H1 (cell line): ENCODE results near the gene OR2F1. TPM values are rescaled to one million over a fixed set of nuclear protein-coding genes. Genes with fewer than 3 reads are reported as not detected.

Source experiments
- CTCF ChIA-PET: fragments of 300-600 bp; sonication (Branson Sonifier 250); formaldehyde crosslinking; loops from one replicate; lab custom pipeline; 2021; ENCODE audit not compliant: partially characterized antibody; lab: Charles Lee
- POLR2A ChIA-PET: fragments of 300-600 bp; sonication (Branson Sonifier 250); formaldehyde crosslinking; loops from one replicate; lab custom pipeline; 2021; ENCODE audit warnings: inconsistent platforms; ENCODE audit not compliant: partially characterized antibody; lab: Charles Lee
- DNase-seq, 2 experiments: peaks; one replicate each; pipeline versions ENCODE4 v3.0.0 to v3.0.0-alpha.2; 2010 to 2022; ENCODE audit warnings: low spot score in 2 of 2, low read depth in 1 of 2, mixed read lengths in 1 of 2
- FAIRE-seq: peaks from 2 replicates; lab custom pipeline; 2011; peaks lifted over from hg19 to GRCh38; lab: Jason Lieb, UNC
- H2AFZ ChIP-seq: 2 replicates; pipeline ENCODE4 v1.8.1; 2012; ENCODE audit warnings: low read length, inconsistent platforms
- H2AK5ac ChIP-seq: 2 replicates; pipeline ENCODE4 v1.6.1; 2013; ENCODE audit warnings: low read depth, low read length
- H2BK120ac ChIP-seq: replicated peaks from 2 replicates; pipeline ENCODE3; 2013; ENCODE audit warnings: low read depth, low read length, inconsistent platforms
- H2BK12ac ChIP-seq: 2 replicates; pipeline ENCODE4 v1.6.1; 2013; ENCODE audit warnings: low read depth, low read length
- H2BK15ac ChIP-seq: 2 replicates; pipeline ENCODE4 v1.6.1; 2013; ENCODE audit warnings: low read length
- H2BK20ac ChIP-seq: 2 replicates; pipeline ENCODE4 v1.6.1; 2013; ENCODE audit warnings: low read length
- H2BK5ac ChIP-seq: 2 replicates; pipeline ENCODE4 v1.6.1; 2013; ENCODE audit warnings: low read depth, low read length
- H3K14ac ChIP-seq: 2 replicates; pipeline ENCODE4 v1.6.1; 2013; ENCODE audit warnings: inconsistent platforms; ENCODE audit not compliant: insufficient read length
- H3K18ac ChIP-seq: 2 replicates; pipeline ENCODE4 v1.6.1; 2013; ENCODE audit warnings: low read length; ENCODE audit errors: extremely low read depth
- H3K23ac ChIP-seq: 2 replicates; pipeline ENCODE4 v1.6.1; 2013; ENCODE audit warnings: inconsistent platforms; ENCODE audit not compliant: insufficient read length
- H3K23me2 ChIP-seq: 2 replicates; pipeline ENCODE4 v1.6.1; 2013; ENCODE audit warnings: low read depth, low read length
- H3K27ac ChIP-seq: 2 replicates; pipeline ENCODE4 v1.6.1; 2011; ENCODE audit warnings: low read depth, low read length, inconsistent platforms
- H3K27me3 ChIP-seq, 4 experiments: replicated peaks in 1 of 4; 1 replicate in 1 of 4; 2 replicates in 3 of 4; pipeline versions ENCODE4 v1.6.1 to v1.8.1; 2011 to 2013; ENCODE audit warnings: low read length in 3 of 4, mild to moderate bottlenecking in 3 of 4, inconsistent platforms in 2 of 4, mixed read lengths in 2 of 4, moderate library complexity in 1 of 4; ENCODE audit not compliant: control insufficient read depth in 3 of 4, insufficient read depth in 3 of 4; ENCODE audit errors: extremely low read depth in 1 of 4
- H3K36me3 ChIP-seq, 4 experiments: 2 replicates each; pipeline versions ENCODE4 v1.6.1 to v1.8.1; 2011 to 2013; ENCODE audit warnings: mild to moderate bottlenecking in 4 of 4, low read length in 3 of 4, moderate library complexity in 2 of 4, control low read depth in 1 of 4, inconsistent platforms in 1 of 4; ENCODE audit not compliant: insufficient read depth in 4 of 4, control insufficient read depth in 2 of 4
- H3K4ac ChIP-seq: replicated peaks from 2 replicates; pipeline ENCODE3; 2013; ENCODE audit warnings: low read length, low read depth, mixed read lengths, inconsistent platforms; ENCODE audit not compliant: insufficient read length
- H3K4me1 ChIP-seq, 4 experiments: replicated peaks in 1 of 4; 1 replicate in 1 of 4; 2 replicates in 3 of 4; pipeline versions ENCODE4 v1.6.1 to v1.8.1; 2011 to 2013; ENCODE audit warnings: low read length in 3 of 4, inconsistent platforms in 2 of 4, mixed read lengths in 1 of 4; ENCODE audit not compliant: insufficient read depth in 4 of 4, control insufficient read depth in 3 of 4
- H3K4me2 ChIP-seq, 2 experiments: 2 replicates each; pipeline versions ENCODE4 v1.6.1 to v1.8.1; 2011 to 2013; ENCODE audit warnings: low read depth in 2 of 2, low read length in 2 of 2, control low read depth in 1 of 2, inconsistent platforms in 1 of 2, mild to moderate bottlenecking in 1 of 2; ENCODE audit not compliant: insufficient read depth in 1 of 2
- H3K4me3 ChIP-seq, 4 experiments: fragments of 200-600, 300-600 bp in 1 of 4; sonication (generic), shearing (Covaris generic), sonication (Bioruptor Twin) in 1 of 4; 2 replicates each; pipeline versions ENCODE4 v1.5.1 to v1.8.1; 2011 to 2016; ENCODE audit warnings: low read length in 4 of 4, low read depth in 3 of 4, control low read depth in 2 of 4, inconsistent platforms in 2 of 4, mild to moderate bottlenecking in 2 of 4, mixed read lengths in 1 of 4, moderate library complexity in 1 of 4; ENCODE audit not compliant: insufficient read depth in 2 of 4; ENCODE audit errors: extremely low read depth in 1 of 4
- H3K56ac ChIP-seq: replicated peaks from 2 replicates; pipeline ENCODE3; 2013; ENCODE audit warnings: low read depth, mild to moderate bottlenecking, mixed read lengths, low read length, inconsistent platforms; ENCODE audit not compliant: insufficient read length
- H3K79me1 ChIP-seq: 2 replicates; pipeline ENCODE4 v1.6.1; 2013; ENCODE audit warnings: low read depth, low read length, control low read depth
- H3K79me2 ChIP-seq, 2 experiments: 2 replicates each; pipeline versions ENCODE4 v1.6.1 to v1.8.1; 2012 to 2013; ENCODE audit warnings: low read length in 2 of 2, mild to moderate bottlenecking in 2 of 2, inconsistent platforms in 1 of 2; ENCODE audit not compliant: insufficient read depth in 2 of 2, control insufficient read depth in 1 of 2
- H3K9ac ChIP-seq, 4 experiments: replicated peaks in 1 of 4; 1 replicate in 1 of 4; 2 replicates in 3 of 4; pipeline versions ENCODE4 v1.6.1 to v1.8.1; 2011 to 2013; ENCODE audit warnings: low read depth in 3 of 4, low read length in 3 of 4, control low read depth in 2 of 4, mild to moderate bottlenecking in 2 of 4, moderate library complexity in 2 of 4, inconsistent platforms in 1 of 4; ENCODE audit errors: extremely low read depth in 1 of 4
- H3K9me3 ChIP-seq, 2 experiments: 2 replicates each; pipeline versions ENCODE4 v1.6.1 to v1.8.1; 2012 to 2013; ENCODE audit warnings: mild to moderate bottlenecking in 2 of 2, moderate library complexity in 2 of 2, control low read depth in 1 of 2, inconsistent platforms in 1 of 2, low read depth in 1 of 2, low read length in 1 of 2, mixed read lengths in 1 of 2; ENCODE audit not compliant: insufficient read depth in 2 of 2
- H4K20me1 ChIP-seq, 2 experiments: replicated peaks in 1 of 2; 2 replicates each; pipeline versions ENCODE3 to v1.8.1; 2011 to 2013; ENCODE audit warnings: inconsistent platforms in 2 of 2, low read length in 2 of 2, mild to moderate bottlenecking in 1 of 2; ENCODE audit not compliant: insufficient read depth in 2 of 2, control insufficient read depth in 1 of 2
- H4K5ac ChIP-seq: 2 replicates; pipeline ENCODE4 v1.6.1; 2013; ENCODE audit warnings: low read length, low read depth, mixed read lengths, inconsistent platforms; ENCODE audit not compliant: insufficient read length
- H4K8ac ChIP-seq: 2 replicates; pipeline ENCODE4 v1.8.0; 2013; ENCODE audit warnings: mild to moderate bottlenecking, moderate library complexity, low read length, inconsistent platforms; ENCODE audit not compliant: insufficient read depth; ENCODE audit errors: extremely low read depth
- H4K91ac ChIP-seq: replicated peaks from 2 replicates; pipeline ENCODE3; 2013; ENCODE audit warnings: low read length, mixed read lengths, inconsistent platforms; ENCODE audit not compliant: insufficient read length
- BCL11A ChIP-seq, 2 experiments: IDR thresholded peaks; one replicate each; pipeline ENCODE4 v1.6.1; 2011; ENCODE audit warnings: low read depth in 2 of 2, low read length in 2 of 2, mild to moderate bottlenecking in 2 of 2
- CBX8 ChIP-seq: fragments of 300-800, 300-1000 bp; sonication (generic); IDR thresholded peaks from 2 replicates; pipeline ENCODE4 v1.7.1; 2016; ENCODE audit warnings: low read depth, low read length, borderline replicate concordance
- CTBP2 ChIP-seq: IDR thresholded peaks from 2 replicates; pipeline ENCODE4 v1.7.0; 2011; ENCODE audit warnings: borderline replicate concordance, mild to moderate bottlenecking, moderate library complexity, mixed read lengths, low read length; ENCODE audit not compliant: insufficient read depth, insufficient read length
- GABPA ChIP-seq: IDR thresholded peaks from 2 replicates; pipeline ENCODE4 v1.6.1; 2011; ENCODE audit warnings: mild to moderate bottlenecking, low read length, moderate library complexity, borderline replicate concordance; ENCODE audit not compliant: insufficient read depth
- KDM4A ChIP-seq: IDR thresholded peaks from one replicate; pipeline ENCODE4 v1.7.1; 2012; ENCODE audit warnings: low read depth, mild to moderate bottlenecking, moderate library complexity, low read length, inconsistent platforms; ENCODE audit not compliant: severe bottlenecking
- NRF1 ChIP-seq: IDR thresholded peaks from 2 replicates; pipeline ENCODE4 v1.6.1; 2011; ENCODE audit warnings: mild to moderate bottlenecking, low read depth, low read length, improper control_type of control experiment
- RBBP5 ChIP-seq: IDR thresholded peaks from 2 replicates; pipeline ENCODE4 v1.7.1; 2012; ENCODE audit warnings: low read depth, mild to moderate bottlenecking, inconsistent platforms, low read length, moderate library complexity, borderline replicate concordance
- RFX5 ChIP-seq: IDR thresholded peaks from 2 replicates; pipeline ENCODE4 v1.6.1; 2011; ENCODE audit warnings: low read depth, low read length, improper control_type of control experiment, borderline replicate concordance
- SAP30 ChIP-seq: fragments of 300-600 bp; sonication (generic); IDR thresholded peaks from 2 replicates; pipeline ENCODE4 v1.7.1; 2012; ENCODE audit warnings: low read length, moderate library complexity, mild to moderate bottlenecking, inconsistent platforms; ENCODE audit not compliant: insufficient read depth, insufficient replicate concordance
- SIRT6 ChIP-seq: IDR thresholded peaks from one replicate; pipeline ENCODE4 v1.7.1; 2012; ENCODE audit warnings: low read length, inconsistent platforms
- SP1 ChIP-seq: IDR thresholded peaks from 2 replicates; pipeline ENCODE4 v1.6.1; 2011; ENCODE audit warnings: low read depth, low read length
- TCF12 ChIP-seq: IDR thresholded peaks from 2 replicates; pipeline ENCODE4 v1.6.1; 2011; ENCODE audit warnings: low read depth, mild to moderate bottlenecking, low read length
- ZNF274 ChIP-seq: IDR thresholded peaks from 2 replicates; pipeline ENCODE4 v1.7.0; 2012; ENCODE audit warnings: low read length, borderline replicate concordance; ENCODE audit errors: extremely low read depth
- WGBS, 2 experiments: shearing (Covaris generic) in 1 of 2; methylation state at CpG; one replicate each; pipeline versions ENCODE4 v1.1.6 to v1.1.7; 2013 to 2015; ENCODE audit warnings: low lambda C conversion rate in 2 of 2, mixed read lengths in 2 of 2, inconsistent platforms in 1 of 2, low coverage in 1 of 2, missing lambda C conversion rate in 1 of 2; ENCODE audit not compliant: insufficient replicate concordance in 2 of 2, insufficient coverage in 1 of 2, insufficient read length in 1 of 2; ENCODE audit errors: extremely low coverage in 1 of 2, missing lambda C conversion rate in 1 of 2; 5-methylcytosine and 5-hydroxymethylcytosine counted together
- polyA plus RNA-seq, 7 experiments: library from polyadenylated mRNA; depleted of rRNA in 3 of 7; stranded (reverse) in 5 of 7; unstranded in 2 of 7; fragments of >200 nt in 5 of 7; fragments of 200-250 nt in 2 of 7; gene quantifications; 1 replicate in 5 of 7; 2 replicates in 1 of 7; 4 replicates in 1 of 7; pipeline versions ENCODE4 v1.2.1 to v1.2.3, GENCODE V29; 2011 to 2013; ENCODE audit warnings: missing spikeins in 2 of 7, mixed read lengths in 2 of 7
- total RNA-seq: library from RNA; stranded (reverse); fragmentation: NEBNext Ultra II Directional; extraction: Animal tissue kit (Norgen Biotek cat#: 25700); gene quantifications from 2 replicates; pipeline ENCODE4 v1.2.1, GENCODE V29; 2021
- TF ChIP-seq, protein P1 (sequence below): IDR thresholded peaks from 2 replicates; pipeline ENCODE4 v1.6.1; 2012; ENCODE audit warnings: inconsistent platforms

OR2F1 gene
- total and polyA plus RNA-seq, 2 of the 8 experiments (the other 6 are each of a cell fraction or from before 2014, with no cell fraction given), result 0.19 TPM; not detected in 1

GRCh38 chr7:144006692-144007042 lies 52.0 kb downstream of the OR2F1 start:
- WGBS, 2 experiments, result 90% methylated on average over 1 of the region's 1 CpG; no CpG with 5 or more reads in 1 of the 2 experiments
- H3K18ac ChIP-seq, result no peak overlapping the region
- no peak overlapping the region for H2BK120ac ChIP-seq
- H3K14ac ChIP-seq, result no peak overlapping the region
- H2BK15ac ChIP-seq, result no peak overlapping the region
- no peak for DNase-seq
- H3K4me3 ChIP-seq, result no peak overlapping the region
- H3K27me3 ChIP-seq, result no peaks in the 10 kb centered on the region
- POLR2A ChIA-PET, result no interaction called here
- H2AK5ac ChIP-seq, result no peak overlapping the region
- H2BK5ac ChIP-seq, result no peak overlapping the region
- H3K4ac ChIP-seq, result no peak overlapping the region
- H3K79me1 ChIP-seq, result no peaks in the 10 kb centered on the region
- no peak for FAIRE-seq
- no peaks in the 10 kb centered on the region for H3K23me2 ChIP-seq
- H3K4me2 ChIP-seq, result no peak overlapping the region
- H3K56ac ChIP-seq, result no peak overlapping the region
- no peak overlapping the region for H3K9ac ChIP-seq
- no peak overlapping the region for H2BK20ac ChIP-seq
- H3K4me1 ChIP-seq, result no peaks in the 10 kb centered on the region
- H4K8ac ChIP-seq, result no peak overlapping the region
- H3K36me3 ChIP-seq, result no peaks in the 10 kb centered on the region
- no peaks in the 10 kb centered on the region for H3K79me2 ChIP-seq
- H3K23ac ChIP-seq, result no peak overlapping the region
- no peaks in the 10 kb centered on the region for H4K20me1 ChIP-seq
- no peak overlapping the region for H4K91ac ChIP-seq
- no peak overlapping the region for H3K27ac ChIP-seq
- H2BK12ac ChIP-seq, result no peak overlapping the region
- CTCF ChIA-PET, result no interaction called here
- H2AFZ ChIP-seq, result no peak overlapping the region
- H4K5ac ChIP-seq, result no peak overlapping the region
- H3K9me3 ChIP-seq, result peaks cover 14 to 17% of the 10 kb centered on the region in 2 experiments; a peak in 3 of 4 replicates
- TF ChIP-seq RBBP5 (no peak), NRF1 (no peak), TCF12 (no peak), GABPA (no peak), SAP30 (no peak), RFX5 (no peak), BCL11A (IDR thresholded peaks at IDR 0.05; ENCODE audit: low read depth in 2 of 2, low read length in 2 of 2) (no peak), SIRT6 (no peak), ZNF274 (no peak), SP1 (no peak), KDM4A (no peak), CBX8 (no peak), CTBP2 (no peak)
- TF ChIP-seq, protein P1, sequence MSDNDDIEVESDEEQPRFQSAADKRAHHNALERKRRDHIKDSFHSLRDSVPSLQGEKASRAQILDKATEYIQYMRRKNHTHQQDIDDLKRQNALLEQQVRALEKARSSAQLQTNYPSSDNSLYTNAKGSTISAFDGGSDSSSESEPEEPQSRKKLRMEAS, result no peak
